ENCODE measurements around the gene TRERF1. TPM values are rescaled to one million over a fixed set of nuclear protein-coding genes. Genes with fewer than 3 reads are reported as not detected.

The TRERF1 gene
- total RNA-seq, 2 donors from 2014 or later, result 37.2 to 43.0 TPM

DNA sequence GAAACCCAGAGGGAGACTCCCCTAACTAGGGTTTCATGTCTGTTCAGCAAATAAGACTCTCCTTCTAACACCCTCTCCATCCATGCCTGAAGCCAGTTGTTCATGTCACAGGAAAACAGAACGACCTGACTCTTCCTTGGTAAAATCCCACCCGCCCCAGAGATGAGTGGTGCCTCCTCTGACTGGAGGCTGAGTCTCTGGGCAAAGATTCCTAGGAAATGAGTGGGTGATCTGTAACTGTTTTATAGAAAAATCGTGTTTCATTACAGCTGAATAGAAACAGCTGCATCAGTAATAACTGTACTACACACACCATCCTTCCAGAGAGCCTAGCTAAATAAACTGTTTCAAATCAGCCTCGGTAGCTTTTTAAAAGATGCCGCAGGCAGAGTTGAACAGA lies 196.7 kb downstream of the TRERF1 start:
- no peaks in the 10 kb centered on the region for H3K9me3 Mint-ChIP-seq
- ATAC-seq (replicated peaks in 1 of 2) (peak; percentile 39 to 40), DNase-seq (no peak)
- H3K36me3 Mint-ChIP-seq (ENCODE audit: insufficient read depth in 2 of 2), result peaks cover 16 to 18% of the 10 kb centered on the region in 2 donors
- H3K4me1 Mint-ChIP-seq (ENCODE audit: low read depth), result peaks cover 9% of the 10 kb centered on the region
- no peaks in the 10 kb centered on the region for H3K27me3 Mint-ChIP-seq (ENCODE audit: low read depth)
- H3K27ac Mint-ChIP-seq, result peak overlapping the region; percentile 94
- H3K4me3 Mint-ChIP-seq, result peak overlapping the region in 1 of 2 donors; percentile 34

- Mint-ChIP-seq H3K9me3 (no peaks in the 10 kb centered on the region), H3K27ac (peak overlapping the region; percentile 7), H3K36me3 (ENCODE audit: insufficient read depth in 2 of 2) (peaks cover 16 to 18% of the 10 kb centered on the region in 2 donors), H3K4me1 (ENCODE audit: low read depth) (peaks cover 9% of the 10 kb centered on the region), H3K27me3 (ENCODE audit: low read depth) (no peaks in the 10 kb centered on the region), H3K4me3 (no peak overlapping the region)
- DNase-seq (no peak), ATAC-seq (replicated peaks in 1 of 2) (no peak)
These were observed 197.2 kb downstream of the TRERF1 start for GRCh38 chr6:42254505-42254904.

DNA sequence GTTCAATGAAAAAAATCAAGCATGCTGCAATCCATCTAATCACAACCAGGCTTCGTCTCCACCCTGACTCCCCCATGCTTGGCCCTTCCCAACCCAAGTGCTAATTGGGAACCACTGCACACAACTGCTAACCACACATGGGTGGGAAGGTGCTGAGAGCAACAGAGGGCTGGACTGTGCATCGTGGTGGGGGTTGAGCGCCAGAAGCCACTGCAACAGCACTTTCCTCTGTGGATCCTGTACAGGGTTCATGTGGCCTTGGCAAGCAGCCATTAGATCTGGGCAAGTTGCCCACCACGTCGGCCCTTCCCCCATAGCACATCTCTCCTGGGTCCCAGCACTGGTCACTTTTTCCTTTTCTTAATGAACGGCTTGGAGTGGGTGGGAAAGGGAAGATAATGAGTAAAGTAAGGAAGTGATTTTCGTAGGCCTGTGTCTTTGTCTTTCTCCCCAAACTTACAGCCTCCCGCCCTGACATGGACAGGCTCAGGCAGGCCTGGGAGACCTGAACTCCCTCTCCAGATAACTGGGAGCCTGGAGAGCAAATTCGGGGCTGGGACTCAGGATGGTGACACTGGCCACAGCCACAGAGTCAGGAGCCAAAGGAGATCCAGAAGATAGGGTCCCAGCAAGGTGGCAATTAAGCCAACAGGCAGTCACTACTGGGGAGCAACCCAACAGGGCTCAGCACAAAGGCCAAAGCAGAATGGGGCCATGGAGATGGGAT lies 199.7 kb downstream of the TRERF1 start:
- no peak overlapping the region for H3K4me3 Mint-ChIP-seq
- H3K9me3 Mint-ChIP-seq, result no peaks in the 10 kb centered on the region
- ATAC-seq (replicated peaks in 1 of 2) (no peak), DNase-seq (no peak)
- H3K27ac Mint-ChIP-seq, result no peak overlapping the region
- no peaks in the 10 kb centered on the region for H3K27me3 Mint-ChIP-seq (ENCODE audit: low read depth)
- H3K4me1 Mint-ChIP-seq (ENCODE audit: low read depth), result peaks cover 9% of the 10 kb centered on the region
- peaks cover 16 to 26% of the 10 kb centered on the region in 2 donors for H3K36me3 Mint-ChIP-seq (ENCODE audit: insufficient read depth in 2 of 2)

GRCh38 chr6:42251500-42251899 lies 200.2 kb downstream of the TRERF1 start:
- DNase-seq, result no peak
- no peak for ATAC-seq (replicated peaks in 1 of 2)
- Mint-ChIP-seq H3K36me3 (ENCODE audit: insufficient read depth in 2 of 2) (peaks cover 16 to 21% of the 10 kb centered on the region in 2 donors), H3K4me3 (no peak overlapping the region), H3K9me3 (no peaks in the 10 kb centered on the region), H3K4me1 (ENCODE audit: low read depth) (peaks cover 9% of the 10 kb centered on the region), H3K27ac (peak overlapping the region; percentile 11), H3K27me3 (ENCODE audit: low read depth) (no peaks in the 10 kb centered on the region)

DNA sequence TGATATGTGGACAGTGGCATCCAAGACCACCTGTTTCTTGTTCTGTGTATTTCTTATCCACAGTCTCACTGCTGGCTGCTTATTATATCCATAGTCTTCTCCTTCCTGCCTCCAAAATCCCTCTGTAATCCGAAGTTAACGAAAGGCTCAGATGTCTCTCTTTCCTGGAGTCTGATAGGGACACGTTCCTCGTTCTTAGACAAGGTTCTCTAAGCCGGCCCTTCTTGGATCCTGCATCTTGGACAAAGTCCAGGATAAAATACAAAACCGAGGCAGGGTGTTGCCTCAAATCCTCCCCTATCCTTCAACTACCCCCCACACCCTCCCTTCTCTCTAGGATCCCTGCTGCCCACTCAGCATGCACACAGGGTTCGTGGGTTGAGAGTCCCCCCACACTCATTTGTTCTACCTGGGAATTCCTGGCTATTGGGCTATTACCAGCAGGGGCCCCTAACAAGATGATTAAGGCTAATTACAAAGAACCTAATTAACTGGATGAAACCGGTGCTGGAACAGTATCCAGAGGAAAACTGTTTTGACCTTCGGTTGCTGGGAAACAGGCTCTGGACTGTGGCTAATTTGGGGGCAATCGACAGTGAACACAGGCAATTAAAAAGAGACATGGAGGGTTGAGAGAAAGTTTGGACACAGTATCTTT lies 201.3 kb downstream of the TRERF1 start:
- no peak for DNase-seq
- Mint-ChIP-seq H3K27ac (peak overlapping the region; percentile 40), H3K27me3 (ENCODE audit: low read depth) (no peaks in the 10 kb centered on the region), H3K4me1 (ENCODE audit: low read depth) (peaks cover 4% of the 10 kb centered on the region), H3K9me3 (no peaks in the 10 kb centered on the region), H3K4me3 (no peak overlapping the region), H3K36me3 (ENCODE audit: insufficient read depth in 2 of 2) (peaks cover 6 to 21% of the 10 kb centered on the region in 2 donors)
- no peak for ATAC-seq (replicated peaks in 1 of 2)

GRCh38 chr6:42249279-42249678 lies 202.4 kb downstream of the TRERF1 start:
- H3K4me3 Mint-ChIP-seq, result no peak overlapping the region
- DNase-seq (no peak), ATAC-seq (replicated peaks in 1 of 2) (no peak)
- H3K4me1 Mint-ChIP-seq (ENCODE audit: low read depth), result no peaks in the 10 kb centered on the region
- H3K27me3 Mint-ChIP-seq (ENCODE audit: low read depth), result no peaks in the 10 kb centered on the region
- peaks cover 5 to 17% of the 10 kb centered on the region in 2 donors for H3K36me3 Mint-ChIP-seq (ENCODE audit: insufficient read depth in 2 of 2)
- no peak overlapping the region for H3K27ac Mint-ChIP-seq
- H3K9me3 Mint-ChIP-seq, result no peaks in the 10 kb centered on the region

DNA sequence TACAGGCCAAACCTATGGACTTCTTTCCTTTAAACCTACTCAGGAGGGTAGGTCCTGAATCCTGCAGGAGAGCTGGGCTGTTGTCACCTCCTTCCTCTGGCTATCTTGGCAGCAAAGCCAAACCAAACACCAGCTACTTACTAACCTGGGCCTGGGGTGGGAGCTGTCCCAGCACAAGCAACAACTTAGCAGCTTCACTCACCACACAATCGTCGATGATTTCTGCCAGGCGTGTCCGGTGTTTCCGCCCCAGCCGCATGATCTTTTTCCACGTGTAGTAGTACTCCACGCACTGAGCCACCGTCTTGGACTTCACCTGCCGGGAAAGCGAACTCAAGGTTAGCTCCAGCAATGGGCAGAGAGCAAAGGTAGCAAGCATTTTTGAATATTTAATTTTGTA lies 208.7 kb downstream of the TRERF1 start:
- H3K4me1 Mint-ChIP-seq (ENCODE audit: low read depth), result peaks cover 11% of the 10 kb centered on the region
- H3K9me3 Mint-ChIP-seq, result no peaks in the 10 kb centered on the region
- ATAC-seq (replicated peaks in 1 of 2), result no peak
- no peaks in the 10 kb centered on the region for H3K27me3 Mint-ChIP-seq (ENCODE audit: low read depth)
- no peak overlapping the region for H3K27ac Mint-ChIP-seq
- no peak overlapping the region for H3K4me3 Mint-ChIP-seq
- H3K36me3 Mint-ChIP-seq (ENCODE audit: insufficient read depth in 2 of 2), result peaks cover 10 to 12% of the 10 kb centered on the region in 2 donors
- DNase-seq, result no peak

- Mint-ChIP-seq H3K27ac (no peak overlapping the region), H3K9me3 (no peaks in the 10 kb centered on the region), H3K36me3 (ENCODE audit: insufficient read depth in 2 of 2) (peaks cover 10 to 12% of the 10 kb centered on the region in 2 donors), H3K4me1 (ENCODE audit: low read depth) (peaks cover 22% of the 10 kb centered on the region), H3K27me3 (ENCODE audit: low read depth) (no peaks in the 10 kb centered on the region), H3K4me3 (no peak overlapping the region)
- DNase-seq (no peak), ATAC-seq (replicated peaks in 1 of 2) (no peak)
These were observed 209.8 kb downstream of the TRERF1 start for GRCh38 chr6:42241915-42242314.

GRCh38 chr6:42239736-42240375 lies 211.9 kb downstream of the TRERF1 start:
- ATAC-seq (replicated peaks in 1 of 2), result no peak
- DNase-seq, result no peak
- Mint-ChIP-seq H3K9me3 (no peaks in the 10 kb centered on the region), H3K27me3 (ENCODE audit: low read depth) (no peaks in the 10 kb centered on the region), H3K27ac (peak overlapping the region; percentile 15), H3K4me1 (ENCODE audit: low read depth) (peaks cover 30% of the 10 kb centered on the region), H3K4me3 (no peak overlapping the region), H3K36me3 (ENCODE audit: insufficient read depth in 2 of 2) (peaks cover 10 to 14% of the 10 kb centered on the region in 2 donors)

- DNase-seq, result no peak
- Mint-ChIP-seq H3K4me3 (no peak overlapping the region), H3K27ac (peak overlapping the region; percentile 57), H3K9me3 (no peaks in the 10 kb centered on the region), H3K36me3 (ENCODE audit: insufficient read depth in 2 of 2) (peaks cover 10 to 14% of the 10 kb centered on the region in 2 donors), H3K4me1 (ENCODE audit: low read depth) (peaks cover 30% of the 10 kb centered on the region), H3K27me3 (ENCODE audit: low read depth) (no peaks in the 10 kb centered on the region)
- ATAC-seq (replicated peaks in 1 of 2), result no peak
These were observed 212.4 kb downstream of the TRERF1 start for GRCh38 chr6:42239333-42239732.

DNA sequence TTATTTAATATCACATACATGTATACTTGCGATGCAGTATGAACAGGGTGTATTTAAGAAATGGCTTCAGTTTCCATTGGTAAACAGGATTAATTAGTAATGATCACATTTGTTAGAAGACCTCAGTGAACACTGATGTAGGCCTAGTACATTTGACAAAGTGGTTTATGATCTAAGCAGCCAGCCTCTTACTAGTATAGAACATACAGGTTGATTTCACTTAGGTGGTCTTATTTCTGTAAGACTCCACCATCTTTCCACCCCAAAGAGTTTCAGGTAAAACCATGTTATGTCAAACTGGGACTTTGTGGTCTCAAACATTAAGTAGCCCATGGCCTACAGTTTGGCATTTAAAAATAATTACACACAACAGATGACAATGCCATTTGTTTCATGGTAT lies 213.9 kb downstream of the TRERF1 start:
- ATAC-seq (replicated peaks in 1 of 2), result peak in 1 of 2 donors; percentile 16
- Mint-ChIP-seq H3K36me3 (ENCODE audit: insufficient read depth in 2 of 2) (peaks cover 10 to 14% of the 10 kb centered on the region in 2 donors), H3K4me1 (ENCODE audit: low read depth) (peaks cover 30% of the 10 kb centered on the region), H3K9me3 (no peaks in the 10 kb centered on the region), H3K4me3 (peak overlapping the region in 1 of 2 donors; percentile 49), H3K27ac (peak overlapping the region; percentile 78), H3K27me3 (ENCODE audit: low read depth) (no peaks in the 10 kb centered on the region)
- DNase-seq, result no peak

DNA sequence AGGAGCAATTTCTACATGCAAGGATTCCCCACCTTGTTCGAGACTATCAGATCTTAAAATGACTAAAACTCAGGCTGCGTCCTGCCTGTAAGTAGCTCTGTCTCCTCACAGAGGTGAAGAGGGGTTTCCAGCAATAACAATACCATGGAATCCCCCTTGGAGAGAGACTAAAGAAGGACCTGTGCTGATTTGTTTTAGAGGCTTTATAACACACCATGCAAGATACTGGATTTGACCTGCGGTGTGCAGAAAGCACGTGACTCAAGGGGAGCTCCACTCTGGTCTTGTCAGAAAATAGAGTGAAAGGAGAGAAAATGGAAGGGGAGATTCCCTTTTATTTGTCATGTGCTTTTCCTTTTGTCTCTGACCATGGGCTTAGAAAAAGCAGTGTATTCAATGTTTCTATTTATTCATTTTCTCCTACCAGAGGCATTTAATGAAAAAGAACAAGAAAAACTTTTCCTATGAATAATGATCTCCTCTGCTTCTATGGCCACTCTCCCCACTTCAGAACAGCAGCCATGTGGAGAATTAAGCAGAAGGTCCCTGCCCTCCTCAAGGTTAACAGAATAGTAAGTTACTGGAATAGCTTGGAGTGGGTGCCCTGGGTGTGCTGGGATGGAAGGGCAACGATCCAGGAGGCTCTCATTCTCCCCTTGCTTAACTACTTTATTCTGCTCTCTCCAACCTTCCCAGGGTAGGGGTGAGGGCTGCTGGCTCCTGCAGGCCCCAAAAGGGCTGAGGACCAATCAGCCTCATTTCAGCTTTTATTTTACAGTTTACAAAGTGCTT lies 214.8 kb downstream of the TRERF1 start:
- no peaks in the 10 kb centered on the region for H3K9me3 Mint-ChIP-seq
- peak; percentile 76 to 83 for ATAC-seq (replicated peaks in 1 of 2)
- peaks cover 30% of the 10 kb centered on the region for H3K4me1 Mint-ChIP-seq (ENCODE audit: low read depth)
- H3K27ac Mint-ChIP-seq, result peak overlapping the region; percentile 78
- H3K36me3 Mint-ChIP-seq (ENCODE audit: insufficient read depth in 2 of 2), result peaks cover 6 to 14% of the 10 kb centered on the region in 2 donors
- H3K27me3 Mint-ChIP-seq (ENCODE audit: low read depth), result no peaks in the 10 kb centered on the region
- H3K4me3 Mint-ChIP-seq, result peak overlapping the region; percentile 20 to 49
- no peak for DNase-seq

Data from activated T-cell treated with anti-CD3 and anti-CD28 coated beads, Interleukin-2, amount 50 U/mL, for 72 hours (primary cell).